OCI-LY7 (cell line): ENCODE measurements around the gene ATP9B.

Source experiments
- CTCF ChIP-seq: fragments of 200-600 bp; sonication (generic); conservative IDR thresholded peaks from 2 replicates; pipeline ENCODE4 v1.5.1; 2014; ENCODE audit warnings: mild to moderate bottlenecking, antibody characterized with exemption, low read length, moderate library complexity, mixed read lengths
- EZH2phosphoT487 ChIP-seq: fragments of 200-600 bp; sonication (generic); IDR thresholded peaks from 2 replicates; pipeline ENCODE4 v1.6.1; 2018; ENCODE audit warnings: low read depth, borderline replicate concordance, mild to moderate bottlenecking, mixed run types, antibody characterized with exemption, low read length, moderate library complexity, mixed read lengths

- TF ChIP-seq CTCF (no peak), EZH2phosphoT487 (no peak)
These were observed 344.7 kb downstream of the ATP9B start for GRCh38 chr18:79413901-79414300.
